ENCODE data around the gene SPEM2. TPM values are rescaled to one million over a fixed set of nuclear protein-coding genes. Genes with fewer than 3 reads are reported as not detected.

The SPEM2 gene
- not detected for total RNA-seq
- polyA plus RNA-seq, result not detected
- long read RNA-seq, donor 1, result 0 reads
- long read RNA-seq, donor 2, result 0 reads

GRCh38 chr17:7425316-7425715 lies at the start of gene SPEM2:
Gene SPEM2 (plus strand): TSS chr17:7425616. CDS start chr17:7425689, 73 bp downstream.
- intact Hi-C loops (cut with DNase I), result no loop called here
- DNase-seq (no peak), ATAC-seq (ENCODE audit: low FRiP score) (no peak)
- H3K27ac ChIP-seq (ENCODE audit: low read depth in 1 of 2, low read length in 2 of 2), result no peak within 1 kb of the TSS
- H3K36me3 ChIP-seq (ENCODE audit: control insufficient read depth in 1 of 2, insufficient read depth in 2 of 2, low read length in 1 of 2), result no peaks in the 10 kb centered on the region
- H3K9me3 ChIP-seq (ENCODE audit: control insufficient read depth, low read length), result no peaks in the 10 kb centered on the region
- no peaks in the 10 kb centered on the region for H3K4me1 ChIP-seq (ENCODE audit: control insufficient read depth in 1 of 2, insufficient read depth in 2 of 2, low read length in 2 of 2)
- no peaks in the 10 kb centered on the region for H3K27me3 ChIP-seq (ENCODE audit: control insufficient read depth in 1 of 2, insufficient read depth in 2 of 2, low read length in 1 of 2)
- no peak within 1 kb of the TSS for H3K4me3 ChIP-seq (ENCODE audit: low read length in 2 of 2)
- 80 to 84% methylated on average over 7 of the region's 7 CpGs for WGBS, 2 donors

DNA sequence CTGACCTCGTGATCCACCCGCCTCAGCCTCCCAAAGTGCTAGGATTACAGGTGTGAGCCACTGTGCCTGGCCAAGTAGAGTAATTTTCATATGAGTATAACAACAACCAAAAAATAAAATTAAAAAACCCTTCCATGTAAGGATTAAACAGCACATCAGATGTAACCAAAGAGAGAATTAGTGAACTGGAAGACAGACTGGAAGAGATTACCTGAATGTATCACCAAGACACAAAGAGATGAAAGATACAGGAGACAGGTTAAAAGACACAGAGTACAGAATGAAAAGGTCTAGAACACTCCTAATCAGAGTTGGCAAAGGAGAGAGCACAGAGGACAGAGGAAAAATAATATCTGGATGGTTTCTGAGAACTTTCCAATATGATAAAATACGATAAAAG lies 46.3 kb upstream of the SPEM2 start:
- H3K4me3 ChIP-seq (ENCODE audit: low read length in 2 of 2), result no peak overlapping the region
- ATAC-seq (ENCODE audit: low FRiP score) (no peak), DNase-seq (no peak)

GRCh38 chr17:7380321-7380720 lies 45.1 kb upstream of the SPEM2 start:
- Histone ChIP-seq H3K4me1 (ENCODE audit: control insufficient read depth in 1 of 2, insufficient read depth in 2 of 2, low read length in 2 of 2) (no peaks in the 10 kb centered on the region), H3K36me3 (ENCODE audit: control insufficient read depth in 1 of 2, insufficient read depth in 2 of 2, low read length in 1 of 2) (no peaks in the 10 kb centered on the region), H3K27me3 (ENCODE audit: control insufficient read depth in 1 of 2, insufficient read depth in 2 of 2, low read length in 1 of 2) (no peaks in the 10 kb centered on the region), H3K4me3 (ENCODE audit: low read length in 2 of 2) (no peak overlapping the region), H3K9me3 (ENCODE audit: control insufficient read depth, low read length) (no peaks in the 10 kb centered on the region), H3K27ac (ENCODE audit: low read depth in 1 of 2, low read length in 2 of 2) (no peak overlapping the region)
- peak; percentile 44 for ATAC-seq (ENCODE audit: low FRiP score)
- WGBS, 2 donors, result 15 to 16% methylated on average over 7 of the region's 7 CpGs
- peak in 1 of 2 donors; percentile 80 for DNase-seq
- intact Hi-C loops (cut with DNase I), result no loop called here

More for the DNA sequence above, 46.3 kb upstream of the SPEM2 start:
- intact Hi-C loops (cut with DNase I), result no loop called here
- H3K9me3 ChIP-seq (ENCODE audit: control insufficient read depth, low read length), result no peaks in the 10 kb centered on the region
- 96% methylated on average over 3 of the region's 3 CpGs for WGBS, 2 donors
- H3K36me3 ChIP-seq (ENCODE audit: control insufficient read depth in 1 of 2, insufficient read depth in 2 of 2, low read length in 1 of 2), result no peaks in the 10 kb centered on the region
- H3K27ac ChIP-seq (ENCODE audit: low read depth in 1 of 2, low read length in 2 of 2), result no peak overlapping the region
- no peaks in the 10 kb centered on the region for H3K4me1 ChIP-seq (ENCODE audit: control insufficient read depth in 1 of 2, insufficient read depth in 2 of 2, low read length in 2 of 2)
- no peaks in the 10 kb centered on the region for H3K27me3 ChIP-seq (ENCODE audit: control insufficient read depth in 1 of 2, insufficient read depth in 2 of 2, low read length in 1 of 2)

DNA sequence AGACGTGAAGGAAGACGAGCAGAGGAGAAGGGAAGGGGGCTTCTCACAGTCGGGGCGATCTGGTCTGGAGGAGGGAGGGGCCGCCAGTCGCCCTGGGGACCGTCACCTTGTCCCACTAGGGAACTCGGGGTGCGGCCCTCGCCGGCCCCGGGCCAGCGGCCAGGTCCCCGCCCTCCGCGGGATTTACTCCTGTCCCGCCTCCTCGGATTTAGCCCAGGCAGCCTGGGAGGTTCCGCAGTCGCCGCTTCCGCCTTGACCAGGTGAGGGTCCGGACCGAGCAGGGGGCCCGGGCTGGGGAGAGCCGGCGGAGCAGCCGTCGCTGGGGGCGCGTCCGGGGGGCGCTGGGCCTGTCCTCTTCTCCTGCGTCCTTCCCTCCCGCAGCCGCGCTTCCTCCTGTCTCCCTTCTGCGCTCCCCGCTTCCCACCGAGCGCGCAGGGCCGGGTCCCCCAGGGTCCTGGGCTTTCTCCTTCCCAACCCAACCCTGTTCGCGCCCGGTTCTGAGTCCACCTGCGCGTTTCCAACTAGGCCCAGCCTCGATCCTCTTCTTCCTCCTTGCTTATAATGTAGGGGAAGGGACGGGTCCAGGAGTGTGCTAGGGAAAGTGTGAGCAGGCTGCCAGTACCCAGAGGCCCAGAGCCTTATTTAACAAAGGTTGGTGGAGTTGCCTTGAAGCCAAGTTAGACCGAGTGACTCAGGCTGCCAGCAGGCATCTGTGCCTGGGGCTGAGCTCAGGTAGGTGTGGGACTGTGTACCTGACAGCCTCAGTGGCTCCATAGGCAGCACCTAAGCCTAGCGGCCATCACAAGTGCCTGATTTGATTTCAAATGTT lies 44.3 kb upstream of the SPEM2 start, which contains the start of gene TNK1:
TNK1 (plus strand) TSS at position 235 of the 829 bp plus-strand sequence. CDS start 1,838 bp downstream, outside the sequence.
- no peaks in the 10 kb centered on the region for H3K9me3 ChIP-seq (ENCODE audit: control insufficient read depth, low read length)
- H3K4me3 ChIP-seq (ENCODE audit: low read length in 2 of 2), result peak within 1 kb of the TSS; percentile 24 to 42
- ATAC-seq (ENCODE audit: low FRiP score), result no peak
- WGBS, 2 donors, result 5 to 7% methylated on average over 29 to 52 of the region's 52 CpGs
- no peak within 1 kb of the TSS for H3K27ac ChIP-seq (ENCODE audit: low read depth in 1 of 2, low read length in 2 of 2)
- H3K4me1 ChIP-seq (ENCODE audit: control insufficient read depth in 1 of 2, insufficient read depth in 2 of 2, low read length in 2 of 2), result no peaks in the 10 kb centered on the region
- H3K36me3 ChIP-seq (ENCODE audit: control insufficient read depth in 1 of 2, insufficient read depth in 2 of 2, low read length in 1 of 2), result no peaks in the 10 kb centered on the region
- peak; percentile 69 to 83 for DNase-seq
- intact Hi-C loops (cut with DNase I), result no loop called here
- H3K27me3 ChIP-seq (ENCODE audit: control insufficient read depth in 1 of 2, insufficient read depth in 2 of 2, low read length in 1 of 2), result no peaks in the 10 kb centered on the region

DNA sequence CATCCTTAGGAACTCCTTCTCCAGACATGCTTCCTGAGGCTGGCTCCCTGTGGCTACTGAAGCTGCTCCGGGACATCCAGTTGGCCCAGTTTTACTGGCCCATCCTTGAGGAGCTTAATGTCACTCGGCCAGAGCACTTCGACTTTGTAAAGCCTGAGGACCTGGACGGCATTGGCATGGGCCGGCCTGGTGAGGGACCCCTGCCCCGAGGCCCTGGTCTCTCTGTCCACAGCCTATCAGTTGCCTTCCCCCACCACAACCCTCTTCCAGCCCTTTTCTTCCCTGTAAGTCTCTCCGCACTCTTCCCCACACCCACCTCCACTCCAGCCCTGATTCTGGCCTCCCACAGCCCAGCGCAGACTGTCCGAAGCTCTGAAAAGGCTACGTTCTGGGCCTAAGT lies 42.5 kb upstream of the SPEM2 start:
- Histone ChIP-seq H3K27me3 (ENCODE audit: control insufficient read depth in 1 of 2, insufficient read depth in 2 of 2, low read length in 1 of 2) (no peaks in the 10 kb centered on the region), H3K36me3 (ENCODE audit: control insufficient read depth in 1 of 2, insufficient read depth in 2 of 2, low read length in 1 of 2) (no peaks in the 10 kb centered on the region), H3K4me1 (ENCODE audit: control insufficient read depth in 1 of 2, insufficient read depth in 2 of 2, low read length in 2 of 2) (no peaks in the 10 kb centered on the region), H3K4me3 (ENCODE audit: low read length in 2 of 2) (no peak overlapping the region), H3K27ac (ENCODE audit: low read depth in 1 of 2, low read length in 2 of 2) (no peak overlapping the region), H3K9me3 (ENCODE audit: control insufficient read depth, low read length) (no peaks in the 10 kb centered on the region)
- WGBS, 2 donors, result 91 to 92% methylated on average over 10 of the region's 10 CpGs
- DNase-seq, result no peak
- ATAC-seq (ENCODE audit: low FRiP score), result no peak
- intact Hi-C loops (cut with DNase I), result no loop called here

- intact Hi-C loops (cut with DNase I), result no loop called here
- Histone ChIP-seq H3K27ac (ENCODE audit: low read depth in 1 of 2, low read length in 2 of 2) (no peak overlapping the region), H3K4me3 (ENCODE audit: low read length in 2 of 2) (no peak overlapping the region), H3K4me1 (ENCODE audit: control insufficient read depth in 1 of 2, insufficient read depth in 2 of 2, low read length in 2 of 2) (no peaks in the 10 kb centered on the region), H3K9me3 (ENCODE audit: control insufficient read depth, low read length) (no peaks in the 10 kb centered on the region), H3K36me3 (ENCODE audit: control insufficient read depth in 1 of 2, insufficient read depth in 2 of 2, low read length in 1 of 2) (no peaks in the 10 kb centered on the region), H3K27me3 (ENCODE audit: control insufficient read depth in 1 of 2, insufficient read depth in 2 of 2, low read length in 1 of 2) (no peaks in the 10 kb centered on the region)
- ATAC-seq (ENCODE audit: low FRiP score), result no peak
- no peak for DNase-seq
- 73 to 77% methylated on average over 10 to 11 of the region's 11 CpGs for WGBS, 2 donors
These were observed 42.1 kb upstream of the SPEM2 start for GRCh38 chr17:7383371-7383741.

DNA sequence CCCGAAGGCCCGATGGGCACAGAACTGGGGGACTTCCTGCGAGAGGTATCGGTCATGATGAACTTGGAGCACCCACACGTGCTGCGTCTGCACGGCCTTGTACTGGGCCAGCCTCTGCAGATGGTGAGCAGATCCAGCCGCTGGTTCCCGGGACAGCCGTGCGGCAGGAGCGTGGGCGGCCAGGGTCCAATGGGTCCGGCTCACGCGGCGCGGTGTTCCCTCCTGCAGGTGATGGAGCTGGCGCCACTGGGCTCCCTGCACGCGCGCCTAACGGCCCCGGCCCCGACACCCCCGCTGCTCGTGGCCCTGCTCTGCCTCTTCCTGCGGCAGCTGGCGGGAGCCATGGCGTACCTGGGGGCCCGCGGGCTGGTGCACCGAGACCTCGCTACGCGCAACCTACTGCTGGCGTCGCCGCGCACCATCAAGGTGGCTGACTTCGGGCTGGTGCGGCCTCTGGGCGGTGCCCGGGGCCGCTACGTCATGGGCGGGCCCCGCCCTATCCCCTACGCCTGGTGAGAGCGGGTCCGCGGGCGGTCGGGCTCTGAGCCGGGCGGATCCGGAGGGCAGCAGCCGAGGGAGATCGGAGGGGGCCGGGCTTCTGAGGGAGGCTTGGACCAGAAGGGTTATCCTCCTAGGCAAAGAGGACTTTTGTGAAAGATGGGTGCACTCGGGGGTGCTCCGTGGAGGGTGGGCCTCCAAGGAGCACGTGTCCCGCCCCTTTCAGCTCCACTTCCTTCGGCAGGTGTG lies 41.5 kb upstream of the SPEM2 start:
- no peaks in the 10 kb centered on the region for H3K36me3 ChIP-seq (ENCODE audit: control insufficient read depth in 1 of 2, insufficient read depth in 2 of 2, low read length in 1 of 2)
- no peak overlapping the region for H3K4me3 ChIP-seq (ENCODE audit: low read length in 2 of 2)
- no peaks in the 10 kb centered on the region for H3K4me1 ChIP-seq (ENCODE audit: control insufficient read depth in 1 of 2, insufficient read depth in 2 of 2, low read length in 2 of 2)
- no peak overlapping the region for H3K27ac ChIP-seq (ENCODE audit: low read depth in 1 of 2, low read length in 2 of 2)
- no peaks in the 10 kb centered on the region for H3K9me3 ChIP-seq (ENCODE audit: control insufficient read depth, low read length)
- intact Hi-C loops (cut with DNase I), result no loop called here
- WGBS, 2 donors, result 3 to 5% methylated on average over 55 to 65 of the region's 65 CpGs
- peak in 1 of 2 donors; percentile 56 for DNase-seq
- no peaks in the 10 kb centered on the region for H3K27me3 ChIP-seq (ENCODE audit: control insufficient read depth in 1 of 2, insufficient read depth in 2 of 2, low read length in 1 of 2)
- ATAC-seq (ENCODE audit: low FRiP score), result peak; percentile 80

DNA sequence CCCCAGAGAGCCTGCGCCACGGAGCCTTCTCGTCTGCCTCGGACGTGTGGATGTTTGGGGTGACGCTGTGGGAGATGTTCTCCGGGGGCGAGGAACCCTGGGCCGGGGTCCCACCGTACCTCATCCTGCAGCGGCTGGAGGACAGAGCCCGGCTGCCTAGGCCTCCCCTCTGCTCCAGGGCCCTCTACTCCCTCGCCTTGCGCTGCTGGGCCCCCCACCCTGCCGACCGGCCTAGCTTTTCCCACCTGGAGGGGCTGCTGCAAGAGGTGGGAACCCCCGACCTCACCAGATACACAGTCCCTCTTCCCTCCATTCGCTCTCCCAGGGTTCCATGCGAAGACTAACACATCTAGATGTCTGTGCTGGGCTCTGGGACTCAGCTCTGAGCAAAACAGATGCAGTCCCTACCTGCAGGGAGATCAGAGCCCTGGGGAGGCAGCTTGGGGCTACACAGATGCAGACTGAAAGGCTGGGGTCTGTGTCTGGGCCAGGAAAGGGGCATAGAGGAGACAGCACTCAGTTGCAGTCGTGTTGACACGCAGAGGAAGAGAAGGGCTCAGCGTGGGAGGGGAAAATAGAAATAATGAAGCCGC lies 40.8 kb upstream of the SPEM2 start:
- Histone ChIP-seq H3K4me1 (ENCODE audit: control insufficient read depth in 1 of 2, insufficient read depth in 2 of 2, low read length in 2 of 2) (no peaks in the 10 kb centered on the region), H3K27ac (ENCODE audit: low read depth in 1 of 2, low read length in 2 of 2) (no peak overlapping the region), H3K27me3 (ENCODE audit: control insufficient read depth in 1 of 2, insufficient read depth in 2 of 2, low read length in 1 of 2) (no peaks in the 10 kb centered on the region), H3K4me3 (ENCODE audit: low read length in 2 of 2) (no peak overlapping the region), H3K9me3 (ENCODE audit: control insufficient read depth, low read length) (no peaks in the 10 kb centered on the region), H3K36me3 (ENCODE audit: control insufficient read depth in 1 of 2, insufficient read depth in 2 of 2, low read length in 1 of 2) (no peaks in the 10 kb centered on the region)
- ATAC-seq (ENCODE audit: low FRiP score) (no peak), DNase-seq (no peak)
- WGBS, 2 donors, result 54% methylated on average over 23 of the region's 23 CpGs
- intact Hi-C loops (cut with DNase I), result no loop called here

Measured in aorta (tissue), 5 donors.